VCaP (cell line): ENCODE data around the gene KRTAP5-1.
A peak's percentile ranks its signal among the peaks of the same experiment; 100 is the strongest.

Source experiments
- H3K27ac ChIP-seq: fragments of 450-650 bp; 2 replicates; pipeline ENCODE4 v1.5.1; 2017
- TF ChIP-seq, protein P1 (sequence below): fragments of 450-650 bp; conservative IDR thresholded peaks from 2 replicates; pipeline ENCODE4 v1.5.1; 2017; ENCODE audit warnings: mild to moderate bottlenecking, moderate library complexity

Gene KRTAP5-1

DNA sequence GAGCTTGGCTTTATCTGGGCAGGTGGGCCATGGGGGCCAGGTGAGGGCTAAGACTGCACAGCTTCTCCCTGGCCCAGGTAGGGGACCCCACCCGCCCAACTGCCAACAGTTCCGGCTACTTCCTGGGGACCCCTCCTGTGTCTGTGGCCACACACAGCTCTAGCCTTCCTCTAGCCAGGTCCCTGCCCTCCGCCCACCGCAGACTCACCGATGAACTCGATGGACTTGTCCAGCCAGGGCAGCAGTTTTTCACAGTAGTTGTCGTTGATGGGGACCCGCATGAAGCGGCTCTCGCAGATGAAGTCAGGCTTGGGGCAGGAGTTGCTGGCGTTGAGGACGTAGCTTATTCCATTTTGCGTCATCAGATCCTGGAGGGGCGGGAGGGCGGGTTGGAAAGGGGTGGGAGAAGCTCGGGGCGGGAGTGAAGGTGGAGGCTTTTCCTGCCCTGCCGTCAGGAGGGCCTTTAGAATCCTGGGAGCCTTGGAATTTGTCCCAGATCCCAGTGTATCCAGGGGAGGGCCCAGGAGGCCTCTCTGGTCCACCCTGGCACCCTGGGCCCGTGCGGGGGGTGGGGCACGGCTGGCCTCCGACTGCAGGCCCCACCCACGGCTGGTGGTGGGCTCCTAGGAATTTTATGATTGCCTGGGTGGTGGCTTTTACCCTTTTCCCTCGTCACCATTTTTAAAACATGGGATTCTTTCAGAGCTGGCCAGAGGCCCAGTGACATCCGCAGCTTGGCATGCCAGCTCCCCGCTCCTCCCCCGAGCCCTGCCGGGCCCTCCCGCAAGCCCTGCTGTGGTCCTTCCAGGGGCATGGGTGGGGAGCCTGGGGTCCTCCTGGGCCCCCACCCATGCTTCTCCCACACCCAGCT lies 26.9 kb downstream of the KRTAP5-1 start:
- H3K27ac ChIP-seq = peak overlapping the region; percentile 49
- TF ChIP-seq, protein P1, sequence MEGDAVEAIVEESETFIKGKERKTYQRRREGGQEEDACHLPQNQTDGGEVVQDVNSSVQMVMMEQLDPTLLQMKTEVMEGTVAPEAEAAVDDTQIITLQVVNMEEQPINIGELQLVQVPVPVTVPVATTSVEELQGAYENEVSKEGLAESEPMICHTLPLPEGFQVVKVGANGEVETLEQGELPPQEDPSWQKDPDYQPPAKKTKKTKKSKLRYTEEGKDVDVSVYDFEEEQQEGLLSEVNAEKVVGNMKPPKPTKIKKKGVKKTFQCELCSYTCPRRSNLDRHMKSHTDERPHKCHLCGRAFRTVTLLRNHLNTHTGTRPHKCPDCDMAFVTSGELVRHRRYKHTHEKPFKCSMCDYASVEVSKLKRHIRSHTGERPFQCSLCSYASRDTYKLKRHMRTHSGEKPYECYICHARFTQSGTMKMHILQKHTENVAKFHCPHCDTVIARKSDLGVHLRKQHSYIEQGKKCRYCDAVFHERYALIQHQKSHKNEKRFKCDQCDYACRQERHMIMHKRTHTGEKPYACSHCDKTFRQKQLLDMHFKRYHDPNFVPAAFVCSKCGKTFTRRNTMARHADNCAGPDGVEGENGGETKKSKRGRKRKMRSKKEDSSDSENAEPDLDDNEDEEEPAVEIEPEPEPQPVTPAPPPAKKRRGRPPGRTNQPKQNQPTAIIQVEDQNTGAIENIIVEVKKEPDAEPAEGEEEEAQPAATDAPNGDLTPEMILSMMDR = no peak

DNA sequence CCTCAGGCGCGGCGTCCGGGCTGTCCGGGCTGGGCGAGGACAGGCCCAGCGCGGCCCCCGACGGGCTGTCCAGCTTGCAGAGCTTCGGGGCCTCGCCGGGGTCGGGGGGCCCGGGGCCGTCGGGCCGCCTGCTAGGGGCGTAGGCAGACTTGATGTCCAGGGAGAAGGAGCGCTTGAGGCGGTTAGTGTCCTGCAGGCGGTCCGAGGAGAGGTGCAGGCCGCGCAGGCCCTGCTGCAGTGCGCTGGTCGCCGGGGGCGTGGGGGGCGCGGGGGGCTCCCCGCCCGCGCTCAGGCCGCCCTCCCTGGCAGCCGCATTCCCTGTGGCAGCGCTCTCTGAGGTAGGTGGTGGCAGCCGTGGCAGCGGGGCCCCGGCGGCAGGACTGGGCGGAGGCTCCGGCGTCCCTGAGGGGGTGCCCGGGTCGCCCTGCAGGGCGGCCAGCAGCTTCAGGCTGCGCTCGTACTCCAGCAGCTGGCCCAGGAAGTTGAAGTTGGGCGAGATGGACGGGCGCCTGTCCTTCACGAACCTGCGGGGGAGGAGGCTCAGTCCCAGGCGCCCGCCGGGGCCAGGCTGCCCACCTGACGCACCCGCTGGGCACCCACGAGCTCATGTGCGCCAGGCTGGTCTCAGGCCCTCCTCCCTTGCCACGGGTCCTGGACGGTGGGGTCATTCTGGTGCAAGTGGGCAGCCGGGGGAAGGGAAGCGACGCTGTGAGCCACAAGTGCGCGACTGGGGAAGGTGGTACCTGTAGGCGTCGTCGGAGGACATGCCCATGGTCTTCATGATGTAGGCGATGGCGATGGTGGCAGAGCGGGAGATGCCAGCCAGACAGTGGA lies 27.8 kb downstream of the KRTAP5-1 start:
- TF ChIP-seq, protein P1 = no peak
- H3K27ac ChIP-seq = peak overlapping the region; percentile 49; the same call in 1 of the 2 replicates

DNA sequence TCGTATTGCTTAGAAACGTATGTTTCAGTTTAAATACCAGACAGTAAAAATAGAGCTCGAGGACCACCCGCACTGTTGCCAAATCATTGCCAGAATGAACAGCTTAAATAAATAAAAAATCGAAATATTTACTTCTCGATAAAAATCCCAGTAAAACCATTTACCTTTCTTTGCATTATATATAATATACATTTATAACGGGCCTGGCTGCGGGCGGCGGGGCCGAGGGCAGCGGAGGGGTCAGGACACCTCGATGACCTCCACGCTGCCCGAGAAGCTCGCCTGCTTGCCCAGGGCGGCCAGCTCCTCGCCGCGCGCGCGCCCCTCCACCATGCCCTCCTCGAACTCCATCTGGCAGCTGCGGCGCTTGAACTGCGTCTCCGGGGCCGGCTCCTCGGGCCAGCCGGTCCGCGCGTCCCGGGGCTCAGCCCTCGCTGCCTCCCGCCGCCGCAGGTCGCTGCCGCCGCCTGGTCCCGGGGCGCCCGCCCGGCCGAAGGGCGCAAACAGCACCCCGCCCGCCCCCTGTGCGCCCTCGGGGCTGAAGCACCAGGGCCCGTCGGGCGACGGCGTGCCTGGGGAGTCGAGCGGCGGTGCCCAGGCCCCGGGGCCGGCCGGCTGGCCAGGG lies 28.7 kb downstream of the KRTAP5-1 start:
- TF ChIP-seq, protein P1 = no peak
- no peak overlapping the region for H3K27ac ChIP-seq

DNA sequence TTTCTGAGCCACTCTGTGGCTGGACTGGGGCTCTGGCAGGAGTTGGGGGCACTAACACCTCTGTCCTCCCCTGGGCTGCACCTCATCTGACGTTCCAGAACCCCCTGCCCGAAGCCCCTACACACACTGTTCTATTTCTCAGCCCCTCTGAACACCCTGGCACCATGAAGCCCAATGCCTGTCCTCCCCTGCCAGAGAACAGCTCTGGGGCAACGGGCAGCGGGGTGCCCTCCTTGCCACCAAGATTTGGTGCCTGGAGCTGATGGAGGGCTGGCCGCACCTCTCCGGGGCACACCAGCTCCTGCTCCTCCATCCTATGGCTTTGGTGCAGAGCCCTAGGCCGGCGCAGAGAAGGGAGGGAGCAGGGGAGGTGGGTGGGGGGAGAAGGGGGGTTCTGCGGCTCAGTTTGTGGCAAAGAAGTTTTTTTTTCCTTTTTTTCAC lies 29.4 kb downstream of the KRTAP5-1 start:
- TF ChIP-seq, protein P1 = no peak
- no peak overlapping the region for H3K27ac ChIP-seq

DNA sequence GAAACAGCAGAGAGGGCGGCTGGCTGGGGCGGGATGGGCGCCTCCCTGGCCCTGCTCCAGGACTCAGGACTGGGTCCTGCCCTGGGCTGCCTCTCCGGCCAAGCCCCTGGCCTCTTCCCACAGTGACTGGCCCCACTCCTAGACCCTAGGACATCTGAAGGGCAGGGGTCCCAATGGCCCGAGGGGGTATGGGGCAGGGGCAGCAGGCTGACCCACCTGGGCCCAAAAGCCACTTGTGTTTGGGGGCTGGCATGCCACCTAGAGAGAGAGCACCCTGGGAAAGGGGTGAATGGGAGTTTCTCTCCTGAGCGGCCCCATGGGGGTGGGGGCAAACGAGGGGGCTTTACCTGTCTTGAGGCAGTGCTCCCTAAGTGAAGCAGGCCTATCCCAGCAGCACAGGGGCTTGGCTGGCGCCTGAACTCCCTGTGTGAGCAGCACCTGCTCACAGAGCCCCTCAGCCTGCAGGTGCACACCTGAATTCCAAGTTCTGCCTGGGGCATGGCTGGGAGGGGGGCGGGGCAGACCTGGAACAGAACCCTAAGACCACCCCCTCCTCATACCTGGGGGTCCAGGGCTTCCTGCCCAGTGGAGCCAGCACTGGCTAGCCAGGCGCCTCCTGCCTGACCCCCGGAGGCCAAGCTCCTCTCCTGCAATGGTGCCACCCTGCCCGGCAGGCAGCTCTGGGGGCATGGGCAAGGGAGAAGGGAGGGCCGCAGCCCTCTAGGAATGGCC lies 29.9 kb downstream of the KRTAP5-1 start:
- TF ChIP-seq, protein P1 = no peak

DNA sequence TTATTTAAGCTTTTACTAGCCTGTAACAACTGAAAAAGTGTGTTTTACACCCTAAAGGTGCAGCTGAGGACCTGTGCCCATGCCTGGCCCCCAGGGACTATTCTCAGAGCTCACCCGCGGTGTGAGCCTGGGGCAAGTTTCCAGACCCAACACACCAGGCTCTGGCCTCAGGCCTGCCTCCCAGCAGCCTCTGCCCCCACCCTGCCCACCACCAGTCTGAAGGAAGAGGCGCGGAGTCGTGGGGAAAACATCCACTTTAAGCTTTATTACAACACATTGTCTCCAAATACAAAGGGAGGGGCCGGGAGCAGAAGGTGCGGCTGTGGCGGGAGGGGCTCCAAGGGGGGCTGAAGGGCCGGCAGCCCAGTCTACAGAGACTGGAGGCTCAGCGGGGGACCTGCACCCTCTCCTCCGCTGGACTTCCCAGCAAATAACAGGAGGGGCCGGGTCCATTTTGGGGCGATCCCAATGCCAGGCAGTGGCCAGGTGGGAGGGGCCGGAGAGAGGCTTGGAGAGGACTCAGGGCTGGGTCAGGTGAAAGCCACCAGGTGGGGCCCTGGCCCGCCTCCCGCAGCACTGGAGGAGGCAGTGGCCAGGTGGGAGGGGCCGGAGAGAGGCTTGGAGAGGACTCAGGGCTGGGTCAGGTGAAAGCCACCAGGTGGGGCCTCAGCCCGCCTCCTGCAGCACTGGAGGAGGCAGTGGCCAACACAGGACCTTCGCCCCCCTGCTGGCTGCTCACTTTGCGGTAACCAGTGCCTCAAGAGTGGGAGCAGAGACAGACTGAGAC lies 31.1 kb downstream of the KRTAP5-1 start:
- no peak overlapping the region for H3K27ac ChIP-seq
- TF ChIP-seq, protein P1 = 0 out of 2 replicates have a peak, but pooled peaks have one; percentile 10

More for the DNA sequence above, 29.9 kb downstream of the KRTAP5-1 start:
- no peak overlapping the region for H3K27ac ChIP-seq
